T47D (cell line): Measurements from ENCODE around the gene SYNE4.

ENCODE experiments used
- DNase-seq, 2 experiments: peaks; one replicate each; pipeline versions ENCODE4 v3.0.0 to v3.0.0-alpha.2; 2011 to 2012; ENCODE audit warnings: low read depth in 1 of 2, low spot score in 1 of 2
- JUND ChIP-seq: IDR thresholded peaks from 2 replicates; pipeline ENCODE4 v1.6.1; 2012; ENCODE audit warnings: low read depth
- in situ Hi-C: cut with HindIII; loops from 2 replicates; pipeline ENCODE4 v1.10.0; 2016; ENCODE audit warnings: low sequenced_read_pairs, low pct_unique_long_range_greater_than_20kb

The SYNE4 gene

GRCh38 chr19:36014012-36014924 is 5.7 kb upstream of the SYNE4 start, which contains the start of gene ALKBH6:
TSS of gene ALKBH6 (minus strand) at chr19:36014213. CDS start at chr19:36013397, 816 bp downstream.
- DNase-seq = peak; percentile 96 to 98
- TF ChIP-seq JUND = no peak
- in situ Hi-C loops = no loop called here

- in situ Hi-C loops = no loop called here
- DNase-seq = no peak
- no peak for TF ChIP-seq JUND
Measured at GRCh38 chr19:36013280-36014011, 4.8 kb upstream of the SYNE4 start.

- TF ChIP-seq JUND = no peak
- in situ Hi-C loops = no loop called here
- DNase-seq = no peak
Measured at GRCh38 chr19:36010402-36010801, 1.8 kb upstream of the SYNE4 start.

- no peak for DNase-seq
- no peak for TF ChIP-seq JUND
- in situ Hi-C loops = no loop called here
Measured at GRCh38 chr19:36009633-36010379, 1.2 kb upstream of the SYNE4 start.

GRCh38 chr19:36009220-36009619 is 607 bp upstream of the SYNE4 start:
- in situ Hi-C loops = no loop called here
- peak; percentile 58 to 72 for DNase-seq
- TF ChIP-seq JUND = no peak

- no peak for TF ChIP-seq JUND
- no peak for DNase-seq
- in situ Hi-C loops = no loop called here
Measured at GRCh38 chr19:36006955-36007354, 1.7 kb downstream of the SYNE4 start.

- TF ChIP-seq JUND = no peak
- in situ Hi-C loops = no loop called here
- DNase-seq = no peak
Measured at GRCh38 chr19:36003284-36003683, 5.3 kb downstream of the SYNE4 start.

- no peak for DNase-seq
- in situ Hi-C loops = no loop called here
- no peak for TF ChIP-seq JUND
Measured at GRCh38 chr19:36001605-36002004, 7.0 kb downstream of the SYNE4 start.

- TF ChIP-seq JUND = no peak
- in situ Hi-C loops = no loop called here
- no peak for DNase-seq
Measured at GRCh38 chr19:35996777-35997176, 11.8 kb downstream of the SYNE4 start.

- in situ Hi-C loops = no loop called here
- no peak for TF ChIP-seq JUND
- peak; percentile 93 for DNase-seq
Measured at GRCh38 chr19:35995048-35995993, 13.3 kb downstream of the SYNE4 start, which contains the start of gene SDHAF1. TSS of gene SDHAF1 (plus strand) at chr19:35995188. CDS start at chr19:35995275, 87 bp downstream.

GRCh38 chr19:35993923-35994598 is 14.6 kb downstream of the SYNE4 start:
- DNase-seq = no peak
- in situ Hi-C loops = no loop called here
- TF ChIP-seq JUND = no peak
